GM19023 (cell line): ENCODE data around the gene ABCA5.
"Not testable (repeated sequence)": the region's sequence is repeated elsewhere in the genome, so short reads cannot be mapped to it uniquely, and the experiment has no call there.

Experiments
- ATAC-seq: cut with Tn5 transposase; IDR thresholded peaks from one replicate; pipeline ENCODE4 v1.9.1; 2021; ENCODE audit warnings: mild to moderate bottlenecking, moderate library complexity; ENCODE audit not compliant: unreplicated experiment

The ABCA5 gene

GRCh38 chr17:69213059-69213813 lies 113.7 kb downstream of the ABCA5 start:
- no peak for ATAC-seq

- ATAC-seq = no peak
Measured at GRCh38 chr17:69208640-69209039, 118.3 kb downstream of the ABCA5 start.

- no peak for ATAC-seq
Measured at GRCh38 chr17:69207151-69207550, 119.8 kb downstream of the ABCA5 start.

- no peak for ATAC-seq
Measured at GRCh38 chr17:69198238-69198637, 128.7 kb downstream of the ABCA5 start.

GRCh38 chr17:69196105-69196653 lies 130.8 kb downstream of the ABCA5 start:
- ATAC-seq = not testable (repeated sequence)
